ENCODE results near the gene SLC22A5.
A peak's percentile ranks its signal among the peaks of the same experiment; 100 is the strongest.
"Not testable (repeated sequence)": the region's sequence is repeated elsewhere in the genome, so short reads cannot be mapped to it uniquely, and the experiment has no call there.

SLC22A5 gene

DNA sequence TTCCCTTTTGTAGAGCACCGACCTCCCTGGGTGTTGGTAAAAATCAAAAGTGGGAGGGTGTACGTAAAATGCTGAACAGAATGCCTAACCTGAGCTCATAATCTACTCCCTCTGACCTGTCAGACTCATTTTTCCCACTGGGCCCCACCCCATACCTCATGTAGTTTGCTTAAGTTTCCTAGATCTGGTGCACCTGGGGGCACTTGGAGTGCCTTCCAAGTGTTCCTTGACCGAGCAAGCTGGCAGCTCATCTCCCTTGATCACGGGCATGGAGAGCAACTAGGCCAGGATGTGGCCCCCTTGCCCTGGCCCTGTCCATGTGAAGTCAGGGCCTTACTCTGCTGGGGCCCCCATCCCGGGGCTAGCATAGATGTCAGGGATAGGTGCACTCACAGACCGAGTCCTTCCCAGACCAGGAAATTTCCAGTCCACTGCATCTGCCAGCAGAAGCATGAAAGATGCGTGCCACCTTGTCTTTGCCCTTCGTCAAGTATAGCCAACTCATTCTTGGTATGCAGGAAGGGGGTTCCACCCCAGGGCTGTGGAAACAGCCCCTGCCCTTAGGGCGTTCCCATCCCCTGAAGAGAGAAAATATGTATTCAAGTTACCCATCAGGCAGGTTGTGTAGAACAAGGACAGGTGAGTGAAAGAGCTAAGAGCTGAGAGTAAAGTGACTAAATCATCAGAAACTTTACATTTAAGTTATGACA is 41.9 kb downstream of the SLC22A5 start:
- DNase-seq (ENCODE audit: low read depth, low spot score): no peak

DNA sequence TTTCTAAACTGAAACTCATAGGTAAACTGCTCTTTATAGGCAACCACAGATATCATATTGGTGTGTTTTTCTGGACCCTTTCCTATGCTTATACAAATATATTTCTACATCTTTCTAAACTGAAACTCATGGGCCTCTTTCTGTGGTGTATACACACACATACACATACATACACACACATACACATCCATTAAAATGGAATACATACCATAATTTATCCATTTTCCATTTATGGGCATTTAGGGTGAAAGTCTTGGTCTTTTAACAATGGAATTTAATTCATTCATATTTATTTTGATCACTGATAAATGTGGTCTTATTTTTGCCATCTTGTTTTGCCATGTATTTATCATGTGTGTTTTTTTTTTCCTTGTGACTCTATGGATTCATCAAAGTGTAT is 44.1 kb downstream of the SLC22A5 start:
- DNase-seq (ENCODE audit: low read depth, low spot score): no peak

DNA sequence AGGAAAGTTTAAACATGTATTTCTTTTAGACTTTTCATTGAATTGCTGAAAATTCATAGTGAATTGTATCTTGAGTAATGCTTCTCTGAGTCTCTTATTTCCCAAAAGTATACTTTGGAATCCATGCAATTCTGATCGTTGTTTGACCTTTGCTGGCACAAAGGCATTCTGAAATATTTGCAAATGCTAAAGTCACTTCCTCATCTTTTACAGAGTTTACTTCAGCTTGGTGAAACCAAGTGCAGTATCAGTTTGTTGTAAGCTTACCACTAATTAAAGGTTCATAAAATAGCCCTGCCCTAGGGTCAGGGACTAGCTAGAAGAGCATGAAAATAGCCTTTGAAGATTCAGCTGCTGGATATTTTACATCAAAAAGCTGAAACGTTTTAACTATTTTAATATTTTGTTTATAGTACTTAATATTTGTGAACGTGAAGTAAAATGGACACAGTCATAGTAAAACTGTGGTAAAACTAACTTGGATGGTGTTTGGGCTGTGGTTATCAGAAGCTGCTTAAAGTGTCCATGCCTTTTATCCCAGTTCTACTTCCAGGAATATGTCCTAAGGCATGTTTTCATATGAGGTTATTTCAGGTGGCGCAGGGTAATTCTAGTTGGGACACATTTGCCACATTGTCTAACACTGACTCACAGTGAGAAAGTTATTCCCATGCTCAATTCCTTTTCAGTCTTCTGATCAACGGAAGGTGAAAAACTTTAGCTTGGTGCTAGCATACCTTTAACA is 45.3 kb downstream of the SLC22A5 start:
- DNase-seq (ENCODE audit: low read depth, low spot score): no peak

DNA sequence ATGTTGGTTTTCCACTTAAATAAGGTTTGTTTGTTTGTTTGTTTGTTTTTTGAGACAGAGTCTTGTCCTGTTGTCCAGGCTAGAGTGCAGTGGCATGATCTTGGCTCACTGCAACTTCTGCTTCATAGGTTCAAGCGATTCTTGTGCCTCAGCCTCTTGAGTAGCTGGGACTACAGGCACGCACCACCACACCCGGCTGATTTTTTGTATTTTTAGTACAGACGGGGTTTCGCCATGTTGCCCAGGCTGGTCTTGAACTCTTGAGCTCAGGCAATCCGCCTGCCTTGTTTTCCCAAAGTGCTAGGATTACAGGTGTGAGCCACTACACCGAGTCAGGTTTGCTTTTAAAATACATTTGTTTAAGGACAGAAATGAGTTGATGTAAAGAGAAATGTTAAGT is 46.0 kb downstream of the SLC22A5 start:
- not testable (repeated sequence) for DNase-seq (ENCODE audit: low read depth, low spot score)

DNA sequence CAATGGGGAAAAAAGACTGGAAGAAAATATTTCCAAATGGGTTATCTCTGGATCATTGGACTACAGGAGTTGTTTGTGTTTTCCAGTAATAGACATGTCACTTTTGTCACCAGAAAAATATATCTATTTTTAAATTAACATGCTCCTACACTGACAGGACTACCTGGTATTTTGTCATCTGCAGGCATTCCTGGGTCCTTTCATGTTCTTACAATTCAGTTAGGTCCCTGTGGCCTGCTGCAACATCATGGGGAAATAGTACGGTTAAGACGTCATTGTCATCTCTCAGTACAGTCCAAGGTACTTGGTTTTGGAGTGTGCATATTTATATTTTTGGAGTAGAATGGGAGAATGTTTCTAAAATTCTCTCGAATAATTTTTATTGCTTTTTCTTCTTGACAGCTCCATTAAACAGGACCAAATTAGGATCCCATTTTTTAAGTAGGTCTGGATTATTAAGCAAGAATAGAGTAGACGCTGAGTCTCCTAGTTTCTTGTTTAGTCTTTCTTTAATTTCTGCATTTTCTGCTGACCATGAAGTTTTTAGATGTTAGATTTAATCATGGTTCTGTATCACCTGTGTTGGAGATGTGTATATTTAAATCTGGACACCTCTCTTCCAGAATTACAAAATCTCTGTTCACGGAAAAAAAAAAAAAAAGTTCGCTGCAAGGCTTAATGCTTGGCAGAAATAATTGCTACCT is 46.9 kb downstream of the SLC22A5 start:
- no peak for DNase-seq (ENCODE audit: low read depth, low spot score)

DNA sequence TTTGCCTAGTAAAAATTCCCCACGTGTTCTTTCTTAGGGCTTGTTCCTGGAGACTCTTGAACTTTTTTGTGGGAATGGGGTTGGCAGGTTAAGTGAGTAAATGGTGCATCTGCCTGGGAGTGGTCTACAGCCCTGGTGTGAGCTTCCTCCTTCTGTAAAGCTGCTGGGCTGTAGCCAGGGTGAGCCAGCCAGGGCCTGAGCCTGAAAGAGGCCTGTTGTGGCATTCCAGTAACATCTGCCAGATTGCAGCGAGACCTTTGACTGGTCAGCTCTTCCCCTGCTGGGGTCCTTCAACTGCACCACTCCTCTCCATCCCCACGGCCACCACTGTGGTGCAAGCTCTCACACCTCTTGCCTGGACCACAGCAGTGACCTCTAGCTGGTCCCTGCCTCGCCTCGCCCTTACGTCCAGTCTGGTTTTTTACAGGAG is 47.5 kb downstream of the SLC22A5 start:
- DNase-seq (ENCODE audit: low read depth, low spot score): peak; percentile 19

GRCh38 chr5:132417461-132417860 is 48.0 kb downstream of the SLC22A5 start:
- no peak for DNase-seq (ENCODE audit: low read depth, low spot score)

- no peak for DNase-seq (ENCODE audit: low read depth, low spot score)
Measured at GRCh38 chr5:132417889-132418485, 48.5 kb downstream of the SLC22A5 start.

- no peak for DNase-seq (ENCODE audit: low read depth, low spot score)
Measured at GRCh38 chr5:132418881-132419280, 49.4 kb downstream of the SLC22A5 start.

DNA sequence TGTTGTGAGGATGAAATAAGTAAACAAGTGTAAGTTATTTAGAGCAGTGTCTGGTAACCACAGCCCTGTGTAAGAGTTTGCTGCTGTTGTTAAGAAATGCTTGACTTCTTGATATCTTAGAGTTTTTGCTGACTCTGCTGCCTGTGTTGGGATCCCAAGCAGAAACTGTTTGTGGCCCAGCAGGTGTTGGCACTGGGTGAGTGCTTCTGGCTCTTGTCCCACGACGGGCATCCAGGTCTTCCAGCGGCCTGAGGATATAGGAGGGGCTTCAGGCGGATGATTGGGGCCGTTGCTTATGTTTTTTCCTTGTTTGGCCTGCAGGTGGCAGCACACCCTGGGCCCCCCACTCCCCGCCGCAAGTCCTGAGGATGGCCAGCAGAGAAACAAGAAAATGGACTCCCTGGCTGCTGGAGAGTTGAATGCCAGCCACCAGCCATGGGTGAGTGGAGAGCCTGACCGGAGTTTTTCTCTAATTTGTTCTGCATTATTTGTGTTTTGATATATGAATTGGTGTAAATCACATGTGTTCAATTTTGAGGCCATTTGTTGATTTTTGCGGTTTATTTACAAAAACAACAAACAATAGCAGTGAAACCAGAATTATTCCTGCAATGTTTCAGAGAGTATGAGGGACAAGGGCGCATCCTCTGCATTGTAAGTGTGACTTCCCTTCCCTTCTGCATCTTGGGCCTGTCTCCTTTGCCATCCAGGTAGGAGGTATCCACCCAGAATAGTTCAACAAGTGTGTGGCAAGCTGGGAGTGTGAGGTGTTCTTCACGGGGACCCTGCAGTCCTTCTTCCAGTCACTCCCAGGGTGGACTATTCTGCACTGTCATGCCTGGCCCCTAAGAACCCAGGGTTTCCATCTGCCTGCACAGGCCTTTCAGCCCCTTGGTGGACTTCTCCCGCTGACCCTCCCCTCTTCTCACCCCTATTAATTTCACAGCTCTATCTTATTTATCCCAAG is 50.3 kb downstream of the SLC22A5 start:
- peak; percentile 94 for DNase-seq (ENCODE audit: low read depth, low spot score)

GRCh38 chr5:132420706-132421272 is 51.3 kb downstream of the SLC22A5 start:
- no peak for DNase-seq (ENCODE audit: low read depth, low spot score)

GRCh38 chr5:132421462-132421861 is 52.0 kb downstream of the SLC22A5 start:
- DNase-seq (ENCODE audit: low read depth, low spot score): no peak

DNA sequence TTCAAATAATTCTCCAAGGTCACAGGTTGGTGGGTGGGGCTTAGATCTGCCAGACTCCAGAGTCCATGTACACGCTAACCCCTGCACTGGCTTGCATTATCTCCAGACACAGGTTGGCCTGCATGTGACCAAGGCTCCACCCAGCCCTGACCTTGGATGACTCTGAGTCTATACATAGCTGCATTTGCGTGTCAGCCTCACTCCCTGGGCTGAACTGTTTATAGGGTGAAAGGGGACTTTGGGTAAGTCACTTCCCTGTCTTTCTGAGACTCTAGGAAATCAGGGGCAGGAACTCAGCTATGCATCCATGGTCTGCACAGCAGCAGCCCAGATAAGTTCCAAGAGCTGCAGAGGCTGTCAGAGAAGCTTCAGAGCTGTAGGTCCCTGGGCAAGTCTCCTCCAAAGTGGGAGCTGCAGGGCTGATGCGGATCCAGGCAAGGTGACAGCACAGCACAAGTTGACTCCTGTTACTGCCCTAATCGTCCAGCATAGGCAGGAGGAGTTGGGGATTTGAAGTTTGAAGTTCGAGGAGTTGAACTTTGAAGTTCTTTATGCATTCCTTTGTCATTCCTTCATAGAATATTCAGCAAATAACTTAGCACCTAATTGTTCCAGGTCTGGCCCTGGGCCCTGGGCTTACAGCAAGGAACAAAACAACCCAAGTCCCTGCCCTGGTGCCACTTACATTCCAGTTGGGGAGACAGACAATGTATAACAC is 53.4 kb downstream of the SLC22A5 start:
- no peak for DNase-seq (ENCODE audit: low read depth, low spot score)

GRCh38 chr5:132423438-132423898 is 54.0 kb downstream of the SLC22A5 start:
- no peak for DNase-seq (ENCODE audit: low read depth, low spot score)

- no peak for DNase-seq (ENCODE audit: low read depth, low spot score)
Measured at GRCh38 chr5:132424167-132424880, 54.8 kb downstream of the SLC22A5 start.

- no peak for DNase-seq (ENCODE audit: low read depth, low spot score)
Measured at GRCh38 chr5:132425009-132425937, 55.8 kb downstream of the SLC22A5 start.

DNA sequence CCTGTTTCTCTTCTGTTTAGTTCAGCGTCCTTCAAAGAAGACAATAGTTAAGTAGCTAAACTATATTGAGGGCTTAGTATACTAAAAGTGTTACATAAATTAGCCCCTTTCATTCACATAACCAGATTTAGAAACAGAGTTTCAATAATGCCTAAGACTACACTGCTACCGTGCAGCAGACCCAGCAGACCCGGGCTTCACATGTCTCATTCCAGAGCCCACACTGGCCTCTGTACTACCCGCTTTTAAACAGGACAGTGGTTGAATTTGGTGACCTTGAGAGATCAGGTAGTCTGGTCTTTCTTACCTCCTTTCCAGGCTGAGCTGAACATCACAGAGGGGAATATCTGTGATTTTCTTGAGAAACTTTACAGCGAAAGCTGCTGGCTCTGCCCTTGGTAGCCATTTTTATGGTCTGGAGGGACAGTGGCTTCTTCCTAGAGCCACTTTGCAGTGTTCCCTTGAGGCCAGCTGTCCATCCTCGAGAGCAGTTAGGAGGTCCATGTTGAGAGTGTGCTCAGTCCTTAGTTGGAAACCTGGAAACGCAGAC is 56.5 kb downstream of the SLC22A5 start:
- no peak for DNase-seq (ENCODE audit: low read depth, low spot score)
